GM23338 (cell line): ENCODE data around the gene RTP5. TPM values are rescaled to one million over a fixed set of nuclear protein-coding genes. Genes with fewer than 3 reads are reported as not detected.
A peak's percentile ranks its signal among the peaks of the same experiment; 100 is the strongest.

ENCODE experiments used
- ATAC-seq: fragments of 200-7000 bp; cut with Tn5 transposase; 3 replicates; pipeline ENCODE4 v1.9.1; 2020
- DNase-seq: peaks from one replicate; pipeline ENCODE4 v3.0.0-alpha.2; 2015; ENCODE audit warnings: low spot score
- H2AFZ ChIP-seq: fragments of 200-600 bp; sonication (generic); 2 replicates; pipeline ENCODE4 v1.8.0; 2016; ENCODE audit warnings: antibody characterized with exemption, mild to moderate bottlenecking, moderate library complexity
- H3F3A ChIP-seq: fragments of 200-600 bp; sonication (generic); replicated peaks from 2 replicates; pipeline ENCODE4 v1.8.0; 2017; ENCODE audit warnings: antibody characterized with exemption, mixed run types, low read depth
- H3K27ac ChIP-seq: fragments of 200-600 bp; sonication (generic); 2 replicates; pipeline ENCODE4 v1.6.1; 2016; ENCODE audit warnings: low read depth
- H3K27me3 ChIP-seq: fragments of 200-600 bp; sonication (generic); 2 replicates; pipeline ENCODE4 v1.8.0; 2016; ENCODE audit warnings: mild to moderate bottlenecking, mixed run types, moderate library complexity; ENCODE audit not compliant: insufficient read depth
- H3K36me3 ChIP-seq: fragments of 200-600 bp; sonication (generic); 2 replicates; pipeline ENCODE4 v1.8.0; 2016; ENCODE audit warnings: mild to moderate bottlenecking; ENCODE audit not compliant: insufficient read depth
- H3K4me1 ChIP-seq: fragments of 200-600 bp; sonication (generic); 2 replicates; pipeline ENCODE4 v1.8.0; 2016; ENCODE audit warnings: mild to moderate bottlenecking, moderate library complexity; ENCODE audit not compliant: insufficient read depth
- H3K4me2 ChIP-seq: fragments of 200-600 bp; sonication (generic); 2 replicates; pipeline ENCODE4 v1.7.1; 2017; ENCODE audit warnings: mixed run types
- H3K4me3 ChIP-seq: fragments of 200-600 bp; sonication (generic); 2 replicates; pipeline ENCODE4 v1.6.1; 2016; ENCODE audit warnings: mixed run types
- H3K79me2 ChIP-seq: fragments of 200-600 bp; sonication (generic); replicated peaks from 2 replicates; pipeline ENCODE4 v1.8.0; 2017; ENCODE audit warnings: mild to moderate bottlenecking; ENCODE audit not compliant: insufficient read depth
- H3K9me2 ChIP-seq: fragments of 200-600 bp; sonication (generic); 2 replicates; pipeline ENCODE4 v1.8.0; 2017; ENCODE audit not compliant: insufficient read depth
- H4K20me1 ChIP-seq: fragments of 200-600 bp; sonication (generic); replicated peaks from 2 replicates; pipeline ENCODE4 v1.8.0; 2017; ENCODE audit warnings: mild to moderate bottlenecking; ENCODE audit not compliant: insufficient read depth
- H3K27ac Mint-ChIP-seq: 2 replicates; pipeline ENCODE4 v1.8.0; 2020; ENCODE audit warnings: inconsistent platforms, mild to moderate bottlenecking, moderate library complexity, mixed read lengths
- H3K27me3 Mint-ChIP-seq: 3 replicates; pipeline ENCODE4 v1.8.0; 2022; ENCODE audit warnings: low read depth, mild to moderate bottlenecking, moderate library complexity, mixed read lengths, inconsistent platforms; ENCODE audit not compliant: insufficient read depth, poor library complexity
- H3K36me3 Mint-ChIP-seq: 3 replicates; pipeline ENCODE4 v1.8.0; 2021; ENCODE audit warnings: low read depth, mild to moderate bottlenecking, inconsistent platforms, moderate library complexity, mixed read lengths
- H3K4me1 Mint-ChIP-seq: 3 replicates; pipeline ENCODE4 v1.8.0; 2020; ENCODE audit warnings: mild to moderate bottlenecking, inconsistent platforms, mixed read lengths
- H3K4me3 Mint-ChIP-seq: 3 replicates; pipeline ENCODE4 v1.8.0; 2021; ENCODE audit warnings: moderate library complexity, mild to moderate bottlenecking, inconsistent platforms, mixed read lengths
- H3K9me3 Mint-ChIP-seq: 3 replicates; pipeline ENCODE4 v1.8.0; 2020; ENCODE audit warnings: moderate library complexity, mild to moderate bottlenecking, inconsistent platforms, mixed read lengths
- EZH2 ChIP-seq: fragments of 200-600 bp; sonication (generic); IDR thresholded peaks from one replicate; pipeline ENCODE4 v1.8.0; 2017; ENCODE audit warnings: antibody characterized with exemption, mild to moderate bottlenecking, low read depth; ENCODE audit not compliant: unreplicated experiment
- EZH2phosphoT487 ChIP-seq: fragments of 200-600 bp; sonication (generic); IDR thresholded peaks from one replicate; pipeline ENCODE4 v1.8.1; 2018; ENCODE audit warnings: antibody characterized with exemption; ENCODE audit not compliant: unreplicated experiment
- JUNB ChIP-seq: IDR thresholded peaks from one replicate; pipeline ENCODE4 v1.6.1; 2016; ENCODE audit warnings: antibody characterized with exemption; ENCODE audit not compliant: unreplicated experiment
- POLR2AphosphoS5 ChIP-seq: IDR thresholded peaks from 2 replicates; pipeline ENCODE4 v1.6.1; 2016; ENCODE audit warnings: antibody characterized with exemption, low read depth
- STAT1 ChIP-seq: IDR thresholded peaks from one replicate; pipeline ENCODE4 v1.6.1; 2016; ENCODE audit warnings: antibody characterized with exemption; ENCODE audit not compliant: unreplicated experiment
- ZNF114 ChIP-seq: fragments of 250-450 bp; sonication (Bioruptor Pico); IDR thresholded peaks from 2 replicates; pipeline ENCODE4 v1.5.0; 2020; ENCODE audit warnings: mild to moderate bottlenecking, moderate library complexity
- ZNF331 ChIP-seq: fragments of 250-450 bp; sonication (Bioruptor Pico); IDR thresholded peaks from 2 replicates; pipeline ENCODE4 v1.5.0; 2020; ENCODE audit warnings: low read depth, mild to moderate bottlenecking, moderate library complexity
- polyA plus RNA-seq: library from polyadenylated mRNA; unstranded; fragments of >200 nt; fragmentation: Nextera tagmentation; extraction: Ambion mirVana; gene quantifications from 2 replicates; pipeline ENCODE4 v1.2.1, GENCODE V29; 2016
- total RNA-seq: library from RNA; depleted of rRNA; stranded (reverse); fragments of >200 nt; shearing (Covaris generic); gene quantifications from 2 replicates; pipeline ENCODE4 v1.2.3, GENCODE V29; 2014
- TF ChIP-seq, protein P1 (sequence below): IDR thresholded peaks from 2 replicates; pipeline ENCODE4 v1.6.1; 2016; ENCODE audit warnings: antibody characterized with exemption
- TF ChIP-seq, protein P2 (sequence below): IDR thresholded peaks from one replicate; pipeline ENCODE4 v1.6.1; 2018; ENCODE audit warnings: antibody characterized with exemption; ENCODE audit not compliant: unreplicated experiment
- TF ChIP-seq, protein P3 (sequence below): fragments of 250-450 bp; sonication (Bioruptor Pico); IDR thresholded peaks from 2 replicates; pipeline ENCODE4 v1.5.0; 2020; ENCODE audit warnings: mild to moderate bottlenecking, moderate library complexity

Gene RTP5
- total and polyA plus RNA-seq, 2 experiments from 2014 or later: not detected

DNA sequence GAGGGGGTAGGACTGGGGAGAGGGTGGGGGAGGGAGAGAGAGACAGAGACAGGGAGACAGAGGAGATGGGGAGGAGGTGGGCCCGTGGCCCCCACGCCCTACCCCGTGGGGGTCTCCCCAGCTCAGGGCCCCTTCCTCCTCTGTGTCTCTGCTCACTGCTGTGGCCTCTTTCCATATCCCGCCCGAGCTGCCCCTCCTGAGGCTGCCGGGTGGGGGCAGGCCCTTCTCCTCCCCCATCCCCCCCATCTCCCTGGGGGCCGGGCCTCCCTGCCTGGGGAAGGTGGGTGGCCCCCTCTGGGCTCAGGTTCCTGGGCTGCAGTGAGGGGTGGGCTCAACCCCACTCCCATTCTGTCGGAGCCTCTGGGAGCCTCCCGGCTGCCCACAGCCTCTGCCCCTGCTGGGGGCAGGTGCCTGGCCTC, 10.5 kb upstream of the RTP5 start:
- H3K36me3 Mint-ChIP-seq: no peaks in the 10 kb centered on the region; the same call in 2 of the 3 replicates
- Histone ChIP-seq H3K79me2 (no peaks in the 10 kb centered on the region), H3K4me2 (no peak overlapping the region), H3K27me3 (no peaks in the 10 kb centered on the region), H3F3A (peaks cover 4% of the 10 kb centered on the region; the same call in 1 of the 2 replicates), H3K27ac (no peak overlapping the region), H3K9me2 (no peaks in the 10 kb centered on the region), H2AFZ (no peak overlapping the region), H4K20me1 (no peaks in the 10 kb centered on the region), H3K36me3 (no peaks in the 10 kb centered on the region), H3K4me1 (peaks cover 7% of the 10 kb centered on the region; the same call in 1 of the 2 replicates), H3K4me3 (no peak overlapping the region)
- peaks cover 11% of the 10 kb centered on the region for H3K27me3 Mint-ChIP-seq
- H3K27ac Mint-ChIP-seq: no peak overlapping the region
- peaks cover 10% of the 10 kb centered on the region for H3K4me1 Mint-ChIP-seq
- H3K9me3 Mint-ChIP-seq: peaks cover under 1% of the 10 kb centered on the region; the same call in 2 of the 3 replicates
- DNase-seq: no peak
- ATAC-seq: peak; percentile 17
- no peak overlapping the region for H3K4me3 Mint-ChIP-seq
- TF ChIP-seq ZNF331 (CRISPR knock-in tag) (no peak), POLR2AphosphoS5 (no peak)

DNA sequence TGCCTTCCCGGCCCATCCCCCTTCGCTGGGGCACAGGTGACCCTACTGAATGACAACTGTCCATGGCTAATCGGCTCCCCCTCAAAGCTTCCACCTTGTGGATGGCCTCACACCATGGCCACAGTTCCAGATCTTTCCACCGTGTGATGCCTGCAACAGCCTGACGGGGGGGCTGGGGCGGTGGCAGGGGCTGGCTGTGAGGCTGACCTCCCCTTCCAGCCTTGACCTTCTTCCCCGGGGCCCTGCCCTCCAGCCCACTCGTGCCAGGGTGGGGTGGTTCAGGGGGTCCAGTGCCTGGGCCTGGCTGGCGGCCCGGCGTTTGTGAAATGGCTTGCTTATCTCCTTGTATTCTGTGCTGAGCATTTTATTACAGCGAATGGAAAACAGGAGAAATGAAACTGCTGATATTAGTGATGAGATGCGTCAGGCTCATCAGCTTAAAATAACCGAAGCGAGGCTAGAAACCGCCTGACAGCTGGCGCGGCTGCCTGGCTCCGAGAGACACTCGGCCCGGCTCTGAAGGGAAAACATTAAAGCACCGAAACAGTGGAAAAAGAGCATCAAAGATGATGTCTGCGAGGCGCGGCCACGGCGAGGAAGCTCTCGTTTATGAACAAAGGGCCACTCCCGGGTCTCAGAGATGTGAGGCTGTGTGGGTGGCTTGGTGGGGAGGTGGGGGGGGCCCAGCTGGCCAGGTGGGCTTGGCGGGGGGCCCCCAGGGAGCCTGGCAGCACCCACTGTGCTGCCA, 9.9 kb upstream of the RTP5 start:
- Mint-ChIP-seq H3K4me1 (peaks cover 16% of the 10 kb centered on the region), H3K4me3 (no peak overlapping the region), H3K27ac (no peak overlapping the region), H3K9me3 (peaks cover 5% of the 10 kb centered on the region), H3K27me3 (peaks cover 16% of the 10 kb centered on the region), H3K36me3 (no peaks in the 10 kb centered on the region; the same call in 2 of the 3 replicates)
- Histone ChIP-seq H2AFZ (no peak overlapping the region), H3K27me3 (no peaks in the 10 kb centered on the region), H3K4me1 (peaks cover 7% of the 10 kb centered on the region; the same call in 1 of the 2 replicates), H3K36me3 (no peaks in the 10 kb centered on the region), H3K79me2 (no peaks in the 10 kb centered on the region), H3K4me3 (no peak overlapping the region), H3F3A (peaks cover 5% of the 10 kb centered on the region; the same call in 1 of the 2 replicates), H4K20me1 (no peaks in the 10 kb centered on the region), H3K9me2 (no peaks in the 10 kb centered on the region), H3K4me2 (no peak overlapping the region), H3K27ac (no peak overlapping the region)
- no peak for DNase-seq
- peak; percentile 18 for ATAC-seq
- no peak for TF ChIP-seq ZNF114 (CRISPR knock-in tag)
- TF ChIP-seq, protein P1, sequence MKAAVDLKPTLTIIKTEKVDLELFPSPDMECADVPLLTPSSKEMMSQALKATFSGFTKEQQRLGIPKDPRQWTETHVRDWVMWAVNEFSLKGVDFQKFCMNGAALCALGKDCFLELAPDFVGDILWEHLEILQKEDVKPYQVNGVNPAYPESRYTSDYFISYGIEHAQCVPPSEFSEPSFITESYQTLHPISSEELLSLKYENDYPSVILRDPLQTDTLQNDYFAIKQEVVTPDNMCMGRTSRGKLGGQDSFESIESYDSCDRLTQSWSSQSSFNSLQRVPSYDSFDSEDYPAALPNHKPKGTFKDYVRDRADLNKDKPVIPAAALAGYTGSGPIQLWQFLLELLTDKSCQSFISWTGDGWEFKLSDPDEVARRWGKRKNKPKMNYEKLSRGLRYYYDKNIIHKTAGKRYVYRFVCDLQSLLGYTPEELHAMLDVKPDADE: no peak
- TF ChIP-seq, protein P2, sequence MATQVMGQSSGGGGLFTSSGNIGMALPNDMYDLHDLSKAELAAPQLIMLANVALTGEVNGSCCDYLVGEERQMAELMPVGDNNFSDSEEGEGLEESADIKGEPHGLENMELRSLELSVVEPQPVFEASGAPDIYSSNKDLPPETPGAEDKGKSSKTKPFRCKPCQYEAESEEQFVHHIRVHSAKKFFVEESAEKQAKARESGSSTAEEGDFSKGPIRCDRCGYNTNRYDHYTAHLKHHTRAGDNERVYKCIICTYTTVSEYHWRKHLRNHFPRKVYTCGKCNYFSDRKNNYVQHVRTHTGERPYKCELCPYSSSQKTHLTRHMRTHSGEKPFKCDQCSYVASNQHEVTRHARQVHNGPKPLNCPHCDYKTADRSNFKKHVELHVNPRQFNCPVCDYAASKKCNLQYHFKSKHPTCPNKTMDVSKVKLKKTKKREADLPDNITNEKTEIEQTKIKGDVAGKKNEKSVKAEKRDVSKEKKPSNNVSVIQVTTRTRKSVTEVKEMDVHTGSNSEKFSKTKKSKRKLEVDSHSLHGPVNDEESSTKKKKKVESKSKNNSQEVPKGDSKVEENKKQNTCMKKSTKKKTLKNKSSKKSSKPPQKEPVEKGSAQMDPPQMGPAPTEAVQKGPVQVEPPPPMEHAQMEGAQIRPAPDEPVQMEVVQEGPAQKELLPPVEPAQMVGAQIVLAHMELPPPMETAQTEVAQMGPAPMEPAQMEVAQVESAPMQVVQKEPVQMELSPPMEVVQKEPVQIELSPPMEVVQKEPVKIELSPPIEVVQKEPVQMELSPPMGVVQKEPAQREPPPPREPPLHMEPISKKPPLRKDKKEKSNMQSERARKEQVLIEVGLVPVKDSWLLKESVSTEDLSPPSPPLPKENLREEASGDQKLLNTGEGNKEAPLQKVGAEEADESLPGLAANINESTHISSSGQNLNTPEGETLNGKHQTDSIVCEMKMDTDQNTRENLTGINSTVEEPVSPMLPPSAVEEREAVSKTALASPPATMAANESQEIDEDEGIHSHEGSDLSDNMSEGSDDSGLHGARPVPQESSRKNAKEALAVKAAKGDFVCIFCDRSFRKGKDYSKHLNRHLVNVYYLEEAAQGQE: no peak
- no peak for TF ChIP-seq STAT1
- no peak for TF ChIP-seq EZH2
- no peak for TF ChIP-seq POLR2AphosphoS5
- no peak for TF ChIP-seq ZNF331 (CRISPR knock-in tag)
- TF ChIP-seq JUNB: no peak
- no peak for TF ChIP-seq EZH2phosphoT487
- TF ChIP-seq, protein P3, sequence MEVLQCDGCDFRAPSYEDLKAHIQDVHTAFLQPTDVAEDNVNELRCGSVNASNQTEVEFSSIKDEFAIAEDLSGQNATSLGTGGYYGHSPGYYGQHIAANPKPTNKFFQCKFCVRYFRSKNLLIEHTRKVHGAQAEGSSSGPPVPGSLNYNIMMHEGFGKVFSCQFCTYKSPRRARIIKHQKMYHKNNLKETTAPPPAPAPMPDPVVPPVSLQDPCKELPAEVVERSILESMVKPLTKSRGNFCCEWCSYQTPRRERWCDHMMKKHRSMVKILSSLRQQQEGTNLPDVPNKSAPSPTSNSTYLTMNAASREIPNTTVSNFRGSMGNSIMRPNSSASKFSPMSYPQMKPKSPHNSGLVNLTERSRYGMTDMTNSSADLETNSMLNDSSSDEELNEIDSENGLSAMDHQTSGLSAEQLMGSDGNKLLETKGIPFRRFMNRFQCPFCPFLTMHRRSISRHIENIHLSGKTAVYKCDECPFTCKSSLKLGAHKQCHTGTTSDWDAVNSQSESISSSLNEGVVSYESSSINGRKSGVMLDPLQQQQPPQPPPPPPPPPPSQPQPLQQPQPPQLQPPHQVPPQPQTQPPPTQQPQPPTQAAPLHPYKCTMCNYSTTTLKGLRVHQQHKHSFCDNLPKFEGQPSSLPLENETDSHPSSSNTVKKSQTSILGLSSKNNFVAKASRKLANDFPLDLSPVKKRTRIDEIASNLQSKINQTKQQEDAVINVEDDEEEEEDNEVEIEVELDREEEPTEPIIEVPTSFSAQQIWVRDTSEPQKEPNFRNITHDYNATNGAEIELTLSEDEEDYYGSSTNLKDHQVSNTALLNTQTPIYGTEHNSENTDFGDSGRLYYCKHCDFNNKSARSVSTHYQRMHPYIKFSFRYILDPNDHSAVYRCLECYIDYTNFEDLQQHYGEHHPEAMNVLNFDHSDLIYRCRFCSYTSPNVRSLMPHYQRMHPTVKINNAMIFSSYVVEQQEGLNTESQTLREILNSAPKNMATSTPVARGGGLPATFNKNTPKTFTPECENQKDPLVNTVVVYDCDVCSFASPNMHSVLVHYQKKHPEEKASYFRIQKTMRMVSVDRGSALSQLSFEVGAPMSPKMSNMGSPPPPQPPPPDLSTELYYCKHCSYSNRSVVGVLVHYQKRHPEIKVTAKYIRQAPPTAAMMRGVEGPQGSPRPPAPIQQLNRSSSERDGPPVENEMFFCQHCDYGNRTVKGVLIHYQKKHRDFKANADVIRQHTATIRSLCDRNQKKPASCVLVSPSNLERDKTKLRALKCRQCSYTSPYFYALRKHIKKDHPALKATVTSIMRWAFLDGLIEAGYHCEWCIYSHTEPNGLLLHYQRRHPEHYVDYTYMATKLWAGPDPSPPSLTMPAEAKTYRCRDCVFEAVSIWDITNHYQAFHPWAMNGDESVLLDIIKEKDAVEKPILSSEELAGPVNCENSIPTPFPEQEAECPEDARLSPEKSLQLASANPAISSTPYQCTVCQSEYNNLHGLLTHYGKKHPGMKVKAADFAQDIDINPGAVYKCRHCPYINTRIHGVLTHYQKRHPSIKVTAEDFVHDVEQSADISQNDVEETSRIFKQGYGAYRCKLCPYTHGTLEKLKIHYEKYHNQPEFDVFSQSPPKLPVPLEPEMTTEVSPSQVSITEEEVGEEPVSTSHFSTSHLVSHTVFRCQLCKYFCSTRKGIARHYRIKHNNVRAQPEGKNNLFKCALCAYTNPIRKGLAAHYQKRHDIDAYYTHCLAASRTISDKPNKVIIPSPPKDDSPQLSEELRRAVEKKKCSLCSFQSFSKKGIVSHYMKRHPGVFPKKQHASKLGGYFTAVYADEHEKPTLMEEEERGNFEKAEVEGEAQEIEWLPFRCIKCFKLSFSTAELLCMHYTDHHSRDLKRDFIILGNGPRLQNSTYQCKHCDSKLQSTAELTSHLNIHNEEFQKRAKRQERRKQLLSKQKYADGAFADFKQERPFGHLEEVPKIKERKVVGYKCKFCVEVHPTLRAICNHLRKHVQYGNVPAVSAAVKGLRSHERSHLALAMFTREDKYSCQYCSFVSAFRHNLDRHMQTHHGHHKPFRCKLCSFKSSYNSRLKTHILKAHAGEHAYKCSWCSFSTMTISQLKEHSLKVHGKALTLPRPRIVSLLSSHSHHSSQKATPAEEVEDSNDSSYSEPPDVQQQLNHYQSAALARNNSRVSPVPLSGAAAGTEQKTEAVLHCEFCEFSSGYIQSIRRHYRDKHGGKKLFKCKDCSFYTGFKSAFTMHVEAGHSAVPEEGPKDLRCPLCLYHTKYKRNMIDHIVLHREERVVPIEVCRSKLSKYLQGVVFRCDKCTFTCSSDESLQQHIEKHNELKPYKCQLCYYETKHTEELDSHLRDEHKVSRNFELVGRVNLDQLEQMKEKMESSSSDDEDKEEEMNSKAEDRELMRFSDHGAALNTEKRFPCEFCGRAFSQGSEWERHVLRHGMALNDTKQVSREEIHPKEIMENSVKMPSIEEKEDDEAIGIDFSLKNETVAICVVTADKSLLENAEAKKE (CRISPR knock-in tag): no peak
